Measurements from ENCODE around the gene NOL3.

Gene NOL3

DNA sequence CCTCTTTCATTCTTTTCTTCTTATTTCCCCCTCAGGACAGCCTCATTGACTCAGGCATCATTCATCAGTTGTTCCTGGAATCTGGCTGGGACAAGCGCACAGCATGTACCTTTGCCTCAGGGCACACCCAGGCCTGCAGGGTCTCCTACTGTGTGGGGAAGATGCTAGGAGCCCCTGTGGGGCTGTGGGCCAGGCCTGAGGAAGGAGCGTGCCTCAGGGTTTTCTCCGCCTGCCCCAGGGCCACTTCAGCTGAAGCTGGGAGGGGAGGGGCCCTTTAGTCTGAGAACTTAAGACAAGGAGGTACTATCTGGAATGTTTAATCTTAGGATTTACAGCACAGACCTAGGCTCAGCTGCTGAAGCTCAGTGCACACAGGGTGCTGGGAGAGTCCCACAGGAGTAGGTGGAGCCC lies 36.5 kb downstream of the NOL3 start:
- DNase-seq (ENCODE audit: low read depth in 2 of 2): no peak

DNA sequence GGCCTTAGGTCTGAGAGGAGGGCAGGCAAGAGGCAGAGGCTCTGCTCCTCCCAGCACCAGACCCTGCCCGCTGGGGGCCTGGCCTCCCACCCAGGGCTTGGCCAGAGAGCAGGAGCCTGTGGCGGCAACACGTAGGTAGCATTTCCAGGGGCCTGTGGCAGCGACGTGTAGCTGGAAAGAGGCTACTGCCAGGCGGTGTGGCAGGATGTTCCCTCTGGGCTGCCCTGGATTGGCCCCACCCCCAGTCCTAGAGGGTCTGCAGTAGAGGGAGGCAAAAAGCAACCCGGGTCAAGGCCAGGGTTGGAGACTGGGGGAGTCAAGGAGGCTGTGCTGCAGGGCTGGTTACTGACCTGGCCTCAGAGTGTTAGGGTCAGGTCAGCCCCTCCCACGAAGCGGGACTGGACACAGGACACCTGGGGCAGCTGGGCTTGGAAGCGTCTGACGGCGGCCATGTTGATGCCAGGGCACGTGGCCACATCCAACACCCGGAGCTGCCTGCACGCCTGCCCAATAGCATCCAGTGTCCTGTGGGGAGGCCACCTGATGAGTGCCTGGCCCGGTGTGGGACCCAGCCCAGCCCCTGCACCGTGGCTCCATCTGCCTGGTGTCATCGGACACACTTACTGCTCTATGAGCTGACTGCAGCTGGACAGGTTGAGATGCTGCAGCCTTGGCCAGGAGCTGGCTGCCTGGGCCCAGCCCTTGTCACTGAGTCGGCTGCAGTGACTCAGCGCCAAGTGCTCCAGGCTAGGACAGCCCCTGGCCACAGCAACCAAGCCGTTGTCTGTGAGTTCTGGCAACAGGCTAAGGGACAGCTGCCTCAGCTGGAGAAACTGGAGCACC lies 37.1 kb downstream of the NOL3 start:
- DNase-seq (ENCODE audit: low read depth in 2 of 2): no peak

DNA sequence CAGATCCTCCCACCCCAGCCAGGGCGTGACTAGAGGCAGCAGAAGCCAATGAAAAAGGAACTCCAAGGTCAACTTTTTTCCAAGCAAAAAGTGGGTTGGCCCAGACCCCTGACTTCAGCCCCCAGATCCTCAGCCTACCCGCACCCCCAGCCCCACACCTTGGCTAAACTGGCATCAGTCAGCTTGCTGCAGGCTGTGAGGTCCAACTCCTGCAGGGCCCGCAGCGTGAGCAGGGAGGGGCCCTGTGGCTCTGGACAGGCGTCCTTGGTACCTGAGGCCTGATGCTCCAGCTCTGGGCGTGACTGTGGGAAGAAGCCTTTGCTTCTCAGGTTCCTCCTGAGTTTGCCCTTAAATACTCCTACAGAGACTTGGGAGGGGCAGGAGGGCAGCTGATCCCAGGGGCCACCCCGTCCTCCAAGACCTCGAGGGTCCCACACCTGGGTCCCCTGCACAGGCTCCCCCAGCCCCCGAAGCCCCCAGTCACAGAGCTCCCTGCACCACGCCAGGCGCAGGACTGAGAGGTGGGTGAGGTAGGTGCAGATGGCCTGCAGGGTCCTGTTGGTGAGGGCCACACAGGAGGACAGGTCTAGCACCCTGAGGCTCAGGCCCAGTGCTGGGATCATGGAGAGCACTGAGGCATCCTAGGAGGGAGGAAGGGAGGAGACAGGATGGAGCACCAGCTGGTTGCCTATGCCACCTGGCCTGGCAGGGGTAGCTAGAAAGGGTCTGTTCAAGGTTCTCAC lies 38.0 kb downstream of the NOL3 start:
- DNase-seq (ENCODE audit: low read depth in 2 of 2): no peak

DNA sequence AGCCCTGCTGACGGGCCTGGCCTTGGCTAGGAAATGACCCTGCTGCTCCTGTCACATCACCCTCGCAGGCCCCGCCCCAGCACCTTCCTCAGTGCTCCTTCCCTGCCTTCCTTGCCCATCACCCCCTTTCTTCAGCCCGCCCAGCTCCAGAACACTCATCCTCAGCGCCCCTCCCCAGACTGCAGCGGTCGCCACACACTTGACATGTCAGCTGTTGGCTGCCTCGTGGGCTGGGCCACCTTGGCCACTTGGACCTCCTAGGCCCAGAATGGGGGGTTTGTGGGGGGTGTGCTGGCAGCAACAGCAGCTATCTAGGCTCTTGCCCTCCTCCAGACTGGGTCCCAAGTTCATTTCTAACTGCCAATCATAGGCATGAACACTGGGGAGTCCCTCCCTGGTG lies 39.2 kb downstream of the NOL3 start:
- no peak for DNase-seq (ENCODE audit: low read depth in 2 of 2)

DNA sequence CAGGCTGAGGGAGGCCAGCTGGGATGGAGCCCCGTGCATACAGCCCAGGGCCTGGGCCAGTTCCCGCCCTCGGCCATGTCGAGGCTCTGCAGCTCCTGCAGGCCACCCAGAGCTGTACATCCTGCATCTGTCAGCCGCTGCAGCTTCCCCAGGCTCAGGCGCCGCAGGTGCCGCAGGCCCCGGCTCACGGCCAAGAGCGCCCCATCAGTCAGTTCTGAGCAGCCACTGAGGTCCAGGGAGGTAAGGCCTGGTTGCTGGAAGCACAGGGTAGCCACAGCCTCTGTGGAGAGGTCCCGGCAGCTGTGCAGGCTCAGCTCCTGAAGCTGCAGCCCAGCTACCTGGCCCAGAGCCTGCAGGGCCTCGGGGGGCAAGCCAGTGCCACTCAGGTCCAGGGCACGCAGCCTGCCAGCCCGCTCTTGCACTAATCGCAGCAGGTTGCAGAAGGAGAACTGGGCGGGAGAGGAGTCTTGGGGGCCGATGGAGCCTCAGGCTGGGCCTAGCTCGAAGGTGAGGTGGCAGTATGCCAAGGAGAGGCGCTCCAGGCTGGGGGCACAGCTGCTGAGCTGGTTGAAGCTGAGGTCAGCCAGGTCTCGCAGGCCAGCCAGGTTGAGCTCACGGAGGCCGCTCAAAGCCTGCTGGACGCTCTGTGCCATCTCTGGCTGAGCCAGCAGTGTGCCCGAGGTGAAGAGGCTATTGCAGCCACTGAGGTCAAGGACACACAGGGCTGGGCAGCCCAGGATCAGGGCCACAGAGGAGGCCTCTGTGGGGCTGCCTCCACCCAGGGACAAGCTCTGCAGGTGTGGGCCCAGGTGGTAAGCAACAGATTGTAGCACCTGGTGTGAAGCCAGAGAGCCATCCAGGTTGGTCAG lies 40.0 kb downstream of the NOL3 start:
- DNase-seq (ENCODE audit: low read depth in 2 of 2): no peak

DNA sequence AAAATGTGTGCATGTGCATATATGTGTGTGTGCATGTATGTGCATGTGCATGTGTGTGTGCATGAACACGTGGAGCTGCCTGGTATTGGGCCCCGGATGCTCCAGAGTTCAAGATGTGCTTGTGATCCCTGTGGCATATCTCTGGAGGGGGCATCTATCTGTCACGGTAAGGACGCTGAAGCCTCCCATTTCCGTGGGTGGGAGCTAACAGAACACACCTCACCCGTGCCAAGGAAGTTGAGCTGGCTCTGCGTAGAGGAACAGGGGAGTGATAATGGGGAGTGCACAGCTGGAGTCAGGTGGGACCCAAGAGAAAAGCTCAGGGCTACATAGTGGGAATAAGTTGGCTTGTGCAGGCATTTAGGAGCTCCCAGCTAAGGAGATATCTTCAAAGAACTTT lies 41.3 kb downstream of the NOL3 start:
- no peak for DNase-seq (ENCODE audit: low read depth in 2 of 2)

DNA sequence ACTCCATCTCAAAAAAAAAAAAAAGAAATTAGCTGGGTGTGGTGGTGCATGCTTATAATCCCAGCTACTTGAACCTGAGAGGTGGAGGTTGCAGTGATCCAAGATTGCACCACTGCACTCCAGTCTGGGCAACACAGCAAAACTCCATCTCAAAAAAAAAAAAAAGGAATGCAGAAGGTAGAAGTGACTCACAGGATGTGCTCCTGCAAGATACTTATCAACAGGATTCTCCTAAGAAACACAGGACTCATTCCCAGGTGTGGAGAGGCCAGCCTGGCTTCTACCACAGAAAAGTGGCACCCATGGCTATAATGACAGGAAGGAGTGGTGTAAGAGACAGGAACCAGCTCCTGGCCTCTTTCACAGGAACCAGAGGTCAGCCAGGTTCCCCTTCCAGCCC lies 42.4 kb downstream of the NOL3 start:
- no peak for DNase-seq (ENCODE audit: low read depth in 2 of 2)

DNA sequence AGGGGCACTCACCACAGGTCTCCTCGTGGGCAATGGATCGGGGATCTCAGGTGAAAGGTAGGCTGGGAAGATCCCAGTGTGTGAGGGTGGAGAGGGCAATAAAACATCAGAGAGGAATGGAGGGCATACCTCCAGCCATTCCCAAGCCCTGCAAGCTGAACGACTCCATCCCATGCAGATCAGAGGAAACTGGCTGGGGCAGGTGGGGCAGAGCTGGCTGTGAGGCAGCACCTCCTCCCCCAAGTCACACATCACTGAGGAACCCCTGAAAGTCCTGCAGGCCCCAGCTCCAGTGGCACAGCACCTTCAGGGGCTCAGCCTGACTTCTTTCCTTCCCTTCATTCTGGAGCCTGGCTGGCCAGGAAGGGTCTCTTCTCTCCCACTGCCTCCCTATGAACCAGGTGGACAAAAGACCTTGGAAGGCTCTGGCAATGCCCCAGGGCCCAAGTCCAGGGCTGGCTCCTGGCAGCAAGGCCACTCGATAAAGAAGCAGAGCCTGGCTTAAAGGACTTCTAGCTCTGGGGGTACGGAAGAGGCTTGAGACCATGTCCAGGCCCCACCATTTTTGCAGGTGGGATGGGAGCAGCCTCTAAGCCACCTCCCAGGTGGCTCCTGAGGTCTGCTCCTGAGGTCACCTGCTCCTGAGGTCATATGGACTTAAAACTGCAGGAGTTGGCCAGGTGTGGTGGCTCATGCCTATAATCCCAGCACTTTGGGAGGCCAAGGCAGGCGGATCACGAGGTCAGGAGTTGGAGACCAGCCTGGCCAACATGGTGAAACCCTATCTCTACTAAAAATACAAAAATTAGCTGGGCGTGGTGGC lies 43.1 kb downstream of the NOL3 start:
- no peak for DNase-seq (ENCODE audit: low read depth in 2 of 2)

DNA sequence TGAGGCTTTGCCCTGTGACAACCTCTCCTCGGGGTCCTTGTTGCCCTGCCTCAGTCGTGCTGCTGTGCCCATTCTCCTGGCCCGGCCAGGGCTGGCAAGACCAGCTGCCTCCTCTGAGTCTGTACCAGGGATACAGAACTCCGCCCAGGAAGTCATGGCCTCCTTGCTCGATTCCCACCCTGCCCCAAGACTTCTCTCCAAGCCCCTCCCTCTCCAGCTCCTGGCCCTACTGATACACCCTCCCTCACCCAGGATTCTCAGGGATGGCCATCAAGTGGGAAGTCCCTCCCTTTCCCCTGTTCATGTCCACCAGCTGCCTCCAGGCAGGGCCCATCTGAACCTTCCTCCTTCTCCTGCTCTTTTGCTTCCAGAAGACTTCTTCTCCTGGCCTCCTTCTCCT lies 45.4 kb downstream of the NOL3 start:
- DNase-seq (ENCODE audit: low read depth in 2 of 2): no peak

DNA sequence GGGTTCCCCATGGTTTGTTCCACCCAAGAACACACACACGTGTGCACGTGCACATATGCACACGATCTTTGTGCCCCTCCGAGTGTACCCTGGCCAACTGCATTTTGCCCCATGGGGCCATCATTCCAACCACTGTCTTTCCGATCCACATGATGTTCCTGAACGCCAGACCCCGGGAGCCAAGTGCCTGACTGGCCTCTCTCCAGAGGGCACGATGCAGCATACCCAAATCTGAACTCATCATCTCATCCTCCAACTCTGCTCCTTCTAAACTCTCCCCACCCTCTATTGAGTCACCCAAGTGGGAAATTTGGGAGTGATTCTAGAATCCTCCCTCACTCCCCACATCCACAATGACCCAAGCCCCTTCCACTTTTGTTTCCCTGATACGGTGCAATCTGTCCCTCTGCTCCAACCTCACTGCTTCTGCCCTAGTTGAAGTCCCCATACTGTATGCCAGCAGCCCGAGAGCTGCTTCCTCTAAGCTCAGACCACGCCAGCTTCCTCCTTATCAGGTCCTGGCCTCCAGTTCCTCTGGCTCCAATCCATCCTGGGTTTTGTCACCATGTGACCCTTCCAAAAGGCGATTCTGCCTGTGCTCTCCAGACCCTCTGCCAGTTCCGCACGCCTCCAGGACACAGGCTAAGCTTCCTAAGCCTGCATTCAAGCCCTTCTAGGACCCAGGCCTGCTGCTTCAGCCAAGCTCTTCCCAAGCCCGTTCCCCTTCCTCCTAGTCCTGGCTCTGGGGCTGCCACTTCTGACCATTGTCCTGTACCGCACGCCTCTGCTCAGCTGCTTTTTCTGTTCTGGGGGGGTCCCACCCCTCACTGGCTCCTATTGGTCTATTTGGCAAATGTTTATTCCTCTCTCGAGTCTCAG lies 46.5 kb downstream of the NOL3 start:
- no peak for DNase-seq (ENCODE audit: low read depth in 2 of 2)

DNA sequence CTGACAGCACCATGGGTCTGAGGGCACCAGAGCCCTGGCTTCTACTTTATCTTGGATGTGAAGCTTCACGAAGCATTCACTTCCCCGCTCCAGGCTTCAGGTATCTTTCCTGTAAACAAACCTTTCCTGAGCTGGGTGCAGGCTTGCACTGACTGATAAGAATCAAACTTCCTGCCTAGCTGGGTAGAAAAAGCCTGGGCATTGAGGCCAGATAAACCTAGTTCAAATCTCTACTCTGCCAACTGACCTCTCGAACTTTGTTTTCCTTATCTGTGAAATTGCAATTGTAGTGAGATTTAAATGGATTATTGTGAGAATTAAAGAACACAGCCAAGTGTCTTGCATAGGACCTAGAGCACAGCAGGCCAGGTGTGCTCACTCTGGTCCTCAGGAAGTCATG lies 53.7 kb downstream of the NOL3 start:
- DNase-seq (ENCODE audit: low read depth in 2 of 2): no peak
